GM18873 (cell line): ENCODE data around the gene STRN3.
A peak's percentile ranks its signal among the peaks of the same experiment; 100 is the strongest.

Source experiments
- ATAC-seq: cut with Tn5 transposase; IDR thresholded peaks from one replicate; pipeline ENCODE4 v1.9.1; 2021; ENCODE audit warnings: mild to moderate bottlenecking, moderate library complexity, moderate number of reproducible peaks; ENCODE audit not compliant: unreplicated experiment, low FRiP score

Gene STRN3

GRCh38 chr14:30876692-30877091 is 149.5 kb downstream of the STRN3 start:
- ATAC-seq: no peak

GRCh38 chr14:30875788-30876053 is 150.5 kb downstream of the STRN3 start:
- ATAC-seq: no peak

GRCh38 chr14:30874999-30875787 is 151.0 kb downstream of the STRN3 start:
- peak; percentile 20 for ATAC-seq

GRCh38 chr14:30874120-30874998 is 151.8 kb downstream of the STRN3 start, which contains the start of gene COCH:
TSS of gene COCH (plus strand) at chr14:30874559. CDS start at chr14:30874939, 380 bp downstream.
- peak; percentile 40 for ATAC-seq

- ATAC-seq: no peak
Observed at GRCh38 chr14:30873308-30874119, 152.7 kb downstream of the STRN3 start.

GRCh38 chr14:30872602-30873001 is 153.6 kb downstream of the STRN3 start:
- no peak for ATAC-seq

GRCh38 chr14:30869551-30870155 is 156.5 kb downstream of the STRN3 start:
- no peak for ATAC-seq

GRCh38 chr14:30868736-30869135 is 157.4 kb downstream of the STRN3 start:
- no peak for ATAC-seq

- no peak for ATAC-seq
Observed at GRCh38 chr14:30864934-30865333, 161.2 kb downstream of the STRN3 start.

GRCh38 chr14:30861200-30861599 is 165.0 kb downstream of the STRN3 start:
- ATAC-seq: no peak

GRCh38 chr14:30855345-30856037 is 170.7 kb downstream of the STRN3 start:
- ATAC-seq: peak; percentile 68

- ATAC-seq: no peak
Observed at GRCh38 chr14:30854492-30854891, 171.7 kb downstream of the STRN3 start.

GRCh38 chr14:30853946-30854345 is 172.2 kb downstream of the STRN3 start:
- ATAC-seq: no peak

GRCh38 chr14:30849983-30850382 is 176.2 kb downstream of the STRN3 start:
- no peak for ATAC-seq

GRCh38 chr14:30849354-30849753 is 176.8 kb downstream of the STRN3 start:
- peak; percentile 95 for ATAC-seq

GRCh38 chr14:30848449-30849240 is 177.5 kb downstream of the STRN3 start:
- ATAC-seq: no peak
